Astrocyte (in vitro differentiated cells and primary cell): Measurements from ENCODE around the gene COQ9.

ENCODE experiments used
- CTCF ChIP-seq: IDR thresholded peaks from 2 replicates; pipeline ENCODE4 v1.5.1; 2011; ENCODE audit warnings: low read depth, mild to moderate bottlenecking, inconsistent platforms, low read length, moderate library complexity; ENCODE audit not compliant: insufficient read depth
- EZH2 ChIP-seq: IDR thresholded peaks from 2 replicates; pipeline ENCODE4 v1.6.1; 2012; ENCODE audit warnings: mild to moderate bottlenecking, low read length, inconsistent platforms; ENCODE audit not compliant: insufficient read depth

GRCh38 chr16:57468346-57468745 is 21.1 kb downstream of the COQ9 start:
- no peak for TF ChIP-seq CTCF
- no peak for TF ChIP-seq EZH2
